ENCODE measurements around the gene MCAT.
A peak's percentile ranks its signal among the peaks of the same experiment; 100 is the strongest.

The MCAT gene

DNA sequence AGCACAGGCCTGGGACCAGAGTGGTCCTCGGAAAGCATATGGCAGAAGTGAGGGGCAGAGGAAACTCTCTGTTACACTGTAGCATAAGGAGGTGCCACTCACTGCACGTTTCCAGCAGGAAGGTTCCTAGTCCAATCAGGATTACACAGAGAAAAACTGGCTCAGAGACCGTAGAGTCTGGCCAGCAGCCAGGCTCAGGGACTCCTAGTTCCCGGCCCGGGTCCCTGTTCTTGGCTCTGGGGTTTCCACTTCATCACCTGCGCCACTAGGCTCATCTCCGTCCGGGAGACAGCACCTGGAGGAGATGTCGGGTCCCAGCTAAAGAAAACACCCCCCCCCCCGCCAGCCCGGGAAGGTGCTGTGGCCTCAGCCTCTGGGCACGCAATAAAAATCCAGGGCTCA, 42.7 kb upstream of the MCAT start:
- TF ChIP-seq, protein P1, sequence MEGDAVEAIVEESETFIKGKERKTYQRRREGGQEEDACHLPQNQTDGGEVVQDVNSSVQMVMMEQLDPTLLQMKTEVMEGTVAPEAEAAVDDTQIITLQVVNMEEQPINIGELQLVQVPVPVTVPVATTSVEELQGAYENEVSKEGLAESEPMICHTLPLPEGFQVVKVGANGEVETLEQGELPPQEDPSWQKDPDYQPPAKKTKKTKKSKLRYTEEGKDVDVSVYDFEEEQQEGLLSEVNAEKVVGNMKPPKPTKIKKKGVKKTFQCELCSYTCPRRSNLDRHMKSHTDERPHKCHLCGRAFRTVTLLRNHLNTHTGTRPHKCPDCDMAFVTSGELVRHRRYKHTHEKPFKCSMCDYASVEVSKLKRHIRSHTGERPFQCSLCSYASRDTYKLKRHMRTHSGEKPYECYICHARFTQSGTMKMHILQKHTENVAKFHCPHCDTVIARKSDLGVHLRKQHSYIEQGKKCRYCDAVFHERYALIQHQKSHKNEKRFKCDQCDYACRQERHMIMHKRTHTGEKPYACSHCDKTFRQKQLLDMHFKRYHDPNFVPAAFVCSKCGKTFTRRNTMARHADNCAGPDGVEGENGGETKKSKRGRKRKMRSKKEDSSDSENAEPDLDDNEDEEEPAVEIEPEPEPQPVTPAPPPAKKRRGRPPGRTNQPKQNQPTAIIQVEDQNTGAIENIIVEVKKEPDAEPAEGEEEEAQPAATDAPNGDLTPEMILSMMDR (conservative IDR thresholded peaks at IDR 0.05; ENCODE audit: low read depth, low read length), result no peak
- H3K4me3 ChIP-seq (ENCODE audit: low read depth, low read length), result peak overlapping the region; percentile 69
- peak; percentile 37 for DNase-seq (ENCODE audit: low read depth)

DNA sequence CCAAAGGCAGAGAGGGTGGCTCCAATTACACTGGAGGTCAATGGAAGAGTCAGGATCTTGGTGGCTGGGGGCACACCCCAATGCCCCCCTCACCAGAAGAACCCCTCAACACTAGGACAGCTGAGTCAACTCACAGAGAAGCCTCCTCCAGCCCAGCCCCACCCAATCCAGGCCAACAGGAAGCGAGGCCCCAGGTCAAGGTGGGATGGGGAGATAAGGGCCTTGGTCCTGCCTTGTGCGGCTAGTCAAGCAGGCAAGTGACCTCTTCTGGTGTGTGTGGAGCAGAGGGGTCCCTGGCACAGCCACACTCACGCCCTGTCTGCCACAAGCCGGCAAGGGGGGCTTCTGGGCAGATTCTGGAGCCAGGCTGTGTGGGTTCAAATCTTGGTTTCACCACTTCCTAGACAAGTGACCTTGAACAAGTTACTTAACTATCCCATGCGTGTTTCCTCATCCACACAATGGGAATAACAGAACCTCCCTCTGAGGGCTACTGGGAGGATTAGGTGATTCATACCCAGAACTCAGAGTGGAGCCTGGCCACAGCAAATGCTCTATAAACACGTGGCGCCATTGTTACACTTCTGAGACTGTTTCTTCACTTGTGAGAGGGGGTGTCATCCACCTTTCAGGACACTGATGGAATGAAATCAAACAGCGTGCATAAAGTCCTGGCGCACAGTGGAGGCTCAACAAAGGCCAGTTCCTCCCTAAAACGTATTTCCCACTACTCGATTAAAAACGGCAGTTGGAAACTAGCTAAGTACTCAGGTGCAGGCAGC, 40.5 kb upstream of the MCAT start:
- no peak overlapping the region for H3K4me3 ChIP-seq (ENCODE audit: low read depth, low read length)
- DNase-seq (ENCODE audit: low read depth), result peak; percentile 68
- TF ChIP-seq, protein P1 (conservative IDR thresholded peaks at IDR 0.05; ENCODE audit: low read depth, low read length), result no peak

DNA sequence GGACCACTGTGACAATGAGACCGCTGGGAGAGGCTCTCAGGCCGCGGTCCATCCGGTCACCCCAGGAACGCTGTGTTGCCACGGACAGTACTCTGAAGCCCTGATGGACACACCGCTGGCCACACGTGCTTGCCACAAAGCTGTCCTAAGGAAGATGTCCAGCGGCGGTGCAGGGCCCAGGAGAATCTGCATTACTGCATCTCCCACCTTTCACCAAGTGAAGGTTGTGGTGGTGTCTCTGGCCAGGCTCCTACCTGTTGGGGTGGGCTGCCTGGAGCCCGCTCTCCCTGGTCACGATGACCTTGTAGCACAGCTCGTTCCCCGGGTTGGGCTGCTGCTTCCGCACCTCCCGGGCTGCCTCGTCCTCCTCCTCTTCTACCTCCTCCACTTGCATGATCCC, 39.5 kb upstream of the MCAT start:
- no peak overlapping the region for H3K4me3 ChIP-seq (ENCODE audit: low read depth, low read length)
- TF ChIP-seq, protein P1 (conservative IDR thresholded peaks at IDR 0.05; ENCODE audit: low read depth, low read length), result no peak
- DNase-seq (ENCODE audit: low read depth), result no peak

DNA sequence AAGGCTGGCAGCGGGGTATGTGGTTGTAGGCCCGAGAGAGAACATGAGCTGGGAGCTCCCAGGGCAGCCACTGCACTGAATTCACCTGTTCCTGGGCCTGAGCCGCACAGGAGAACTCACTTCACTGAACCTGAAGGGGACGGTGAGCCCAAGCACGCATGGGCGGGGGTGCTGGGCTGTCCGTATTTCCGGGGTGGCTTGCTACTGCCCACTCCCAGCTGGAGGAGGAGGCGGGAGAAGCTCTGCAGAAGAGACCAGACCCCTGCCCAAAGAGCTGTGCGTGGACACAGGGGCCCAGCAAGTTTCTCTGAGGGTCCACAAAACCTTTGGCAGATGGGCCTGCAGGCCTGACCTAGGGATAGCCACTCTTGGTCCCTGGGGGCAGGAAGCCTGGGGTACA, 38.9 kb upstream of the MCAT start:
- TF ChIP-seq, protein P1 (conservative IDR thresholded peaks at IDR 0.05; ENCODE audit: low read depth, low read length), result no peak
- H3K4me3 ChIP-seq (ENCODE audit: low read depth, low read length), result no peak overlapping the region
- no peak for DNase-seq (ENCODE audit: low read depth)

DNA sequence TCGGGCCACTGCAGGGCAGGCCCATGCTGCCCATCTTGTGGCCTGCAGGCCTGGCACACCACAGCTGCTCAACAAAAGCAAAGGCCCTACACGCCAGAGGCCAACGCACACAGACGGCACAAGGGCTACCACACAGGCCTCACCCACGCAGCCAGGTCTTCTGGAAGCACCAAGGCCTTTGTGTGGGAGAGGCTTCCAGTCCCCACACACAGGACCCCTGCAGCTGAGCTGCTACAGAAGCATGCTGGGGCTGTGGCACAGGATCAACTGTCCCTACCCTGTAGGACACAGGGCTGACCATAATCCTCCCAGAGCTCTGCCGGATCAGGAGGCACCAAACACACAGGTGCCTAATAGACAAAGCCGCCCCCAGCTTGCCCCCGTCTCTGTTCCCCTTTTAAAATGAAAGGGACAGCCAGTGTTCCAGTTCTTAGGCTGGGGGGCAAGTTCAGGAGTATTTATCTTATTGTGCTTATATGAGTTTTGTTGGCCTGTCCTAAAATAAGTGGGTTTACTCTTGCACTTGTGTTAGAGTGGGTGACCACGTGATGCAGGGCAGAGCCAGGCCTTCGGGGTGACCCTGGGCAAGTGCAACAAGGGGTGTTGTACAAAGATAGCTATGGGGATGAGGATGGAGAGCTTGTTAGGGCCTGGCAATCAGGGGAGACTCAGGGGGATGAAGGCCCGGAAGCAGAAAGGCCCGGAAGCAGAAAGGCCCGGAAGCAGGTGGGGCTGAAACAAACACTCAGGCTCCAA, 38.3 kb upstream of the MCAT start:
- no peak for DNase-seq (ENCODE audit: low read depth)
- no peak overlapping the region for H3K4me3 ChIP-seq (ENCODE audit: low read depth, low read length)
- TF ChIP-seq, protein P1 (conservative IDR thresholded peaks at IDR 0.05; ENCODE audit: low read depth, low read length), result no peak

DNA sequence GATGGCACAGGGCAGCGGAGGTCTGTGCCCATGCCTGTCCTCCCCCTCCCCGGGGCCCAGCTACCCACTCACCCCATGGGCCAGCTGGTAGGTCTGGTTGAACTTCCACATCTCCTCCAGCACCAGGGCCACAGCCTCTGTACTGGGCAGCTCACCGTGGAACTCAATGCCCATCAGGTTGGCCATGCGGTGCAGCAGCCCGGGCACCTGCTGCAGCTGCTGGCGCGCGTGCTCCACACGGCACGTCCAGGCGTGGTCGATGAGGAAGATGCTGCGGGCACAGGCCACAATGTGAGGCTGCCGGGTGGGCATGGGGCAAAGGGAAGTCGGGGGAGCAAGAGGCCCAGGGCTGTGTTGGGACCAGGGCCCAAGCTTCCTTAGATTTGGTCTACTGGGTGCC, 37.5 kb upstream of the MCAT start:
- DNase-seq (ENCODE audit: low read depth), result no peak
- TF ChIP-seq, protein P1 (conservative IDR thresholded peaks at IDR 0.05; ENCODE audit: low read depth, low read length), result no peak
- no peak overlapping the region for H3K4me3 ChIP-seq (ENCODE audit: low read depth, low read length)

DNA sequence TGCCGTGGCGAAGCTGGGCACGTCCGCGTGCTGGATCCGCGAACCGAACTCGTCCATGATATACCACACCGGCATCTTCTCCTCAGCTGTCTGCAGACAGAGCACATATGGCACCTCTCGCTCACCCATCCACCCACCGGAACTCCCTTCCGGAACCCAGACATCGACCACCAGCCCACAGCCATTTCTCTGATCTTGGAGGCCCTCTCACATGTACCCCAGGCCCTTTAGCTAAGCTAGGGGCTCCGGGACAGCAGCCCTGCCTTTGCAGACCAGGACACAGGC, 36.7 kb upstream of the MCAT start:
- DNase-seq (ENCODE audit: low read depth), result no peak
- TF ChIP-seq, protein P1 (conservative IDR thresholded peaks at IDR 0.05; ENCODE audit: low read depth, low read length), result no peak

More for the DNA sequence above, 36.7 kb upstream of the MCAT start:
- H3K4me3 ChIP-seq (ENCODE audit: low read depth, low read length), result no peak overlapping the region
